Hepatocyte (in vitro differentiated cells): Measurements from ENCODE around the gene EXD3. TPM values are rescaled to one million over a fixed set of nuclear protein-coding genes. Genes with fewer than 3 reads are reported as not detected.

Experiments
- DNase-seq: peaks from one replicate; pipeline ENCODE4 v3.0.0-alpha.2; 2016; ENCODE audit warnings: low spot score
- H2AFZ ChIP-seq: fragments of 200-600 bp; sonication (generic); 2 replicates; pipeline ENCODE4 v1.6.0; 2016; ENCODE audit warnings: antibody characterized with exemption, mild to moderate bottlenecking
- H3K27ac ChIP-seq: fragments of 200-600 bp; sonication (generic); 2 replicates; pipeline ENCODE4 v1.5.1; 2016; ENCODE audit warnings: mild to moderate bottlenecking
- H3K27me3 ChIP-seq: fragments of 200-600 bp; sonication (generic); 2 replicates; pipeline ENCODE4 v1.6.1; 2016
- H3K36me3 ChIP-seq: fragments of 200-600 bp; sonication (generic); replicated peaks from 2 replicates; pipeline ENCODE4 v1.5.1; 2016; ENCODE audit warnings: low read depth; ENCODE audit not compliant: insufficient read depth
- H3K4me1 ChIP-seq: fragments of 200-600 bp; sonication (generic); 2 replicates; pipeline ENCODE4 v1.5.1; 2016; ENCODE audit warnings: mild to moderate bottlenecking, moderate library complexity; ENCODE audit not compliant: insufficient read depth
- H3K4me2 ChIP-seq: fragments of 200-600 bp; sonication (generic); 2 replicates; pipeline ENCODE4 v1.6.0; 2016
- H3K4me3 ChIP-seq: fragments of 200-600 bp; sonication (generic); 2 replicates; pipeline ENCODE4 v1.5.1; 2016; ENCODE audit warnings: mild to moderate bottlenecking
- H3K79me2 ChIP-seq: fragments of 200-600 bp; sonication (generic); 2 replicates; pipeline ENCODE4 v1.6.0; 2017; ENCODE audit warnings: mild to moderate bottlenecking
- H3K9me2 ChIP-seq: fragments of 200-600 bp; sonication (generic); replicated peaks from 2 replicates; pipeline ENCODE4 v1.6.0; 2017; ENCODE audit warnings: mild to moderate bottlenecking; ENCODE audit not compliant: insufficient read depth
- H3K9me3 ChIP-seq: fragments of 200-600 bp; sonication (generic); 2 replicates; pipeline ENCODE4 v1.5.1; 2016; ENCODE audit warnings: low read depth, mild to moderate bottlenecking
- H4K20me1 ChIP-seq: fragments of 200-600 bp; sonication (generic); 2 replicates; pipeline ENCODE4 v1.6.0; 2016; ENCODE audit warnings: mild to moderate bottlenecking; ENCODE audit not compliant: insufficient read depth, poor library complexity, severe bottlenecking
- CTCF ChIP-seq: fragments of 200-600 bp; sonication (generic); IDR thresholded peaks from 2 replicates; pipeline ENCODE4 v1.5.1; 2016; ENCODE audit warnings: antibody characterized with exemption, mild to moderate bottlenecking; ENCODE audit not compliant: poor library complexity
- EZH2 ChIP-seq: fragments of 200-600 bp; sonication (generic); IDR thresholded peaks from 2 replicates; pipeline ENCODE4 v1.6.1; 2016; ENCODE audit warnings: antibody characterized with exemption, mild to moderate bottlenecking, borderline replicate concordance
- EZH2phosphoT487 ChIP-seq: fragments of 200-600 bp; sonication (generic); IDR thresholded peaks from one replicate; pipeline ENCODE4 v1.6.1; 2018; ENCODE audit warnings: antibody characterized with exemption, mild to moderate bottlenecking, low read depth, moderate library complexity; ENCODE audit not compliant: unreplicated experiment, severe bottlenecking
- WGBS: methylation state at CpG from one replicate; pipeline ENCODE4 v1.1.6; 2016; ENCODE audit warnings: low lambda C conversion rate; ENCODE audit errors: missing lambda C conversion rate; 5-methylcytosine and 5-hydroxymethylcytosine counted together
- polyA plus RNA-seq: library from polyadenylated mRNA; unstranded; fragments of >200 nt; fragmentation: Nextera tagmentation; extraction: Ambion mirVana; gene quantifications from 2 replicates; pipeline ENCODE4 v1.2.1, GENCODE V29; 2016
- total RNA-seq: library from RNA; depleted of rRNA; stranded (reverse); fragments of >200 nt; gene quantifications from 2 replicates; pipeline ENCODE4 v1.2.3, GENCODE V29; 2014

EXD3 gene
- total and polyA plus RNA-seq, 2 experiments from 2014 or later, result 11.8 to 21.6 TPM

- no peak overlapping the region for H2AFZ ChIP-seq
- no peaks in the 10 kb centered on the region for H3K79me2 ChIP-seq
- H3K9me3 ChIP-seq, result no peaks in the 10 kb centered on the region
- H3K36me3 ChIP-seq, result no peaks in the 10 kb centered on the region
- no peaks in the 10 kb centered on the region for H3K4me1 ChIP-seq
- H3K27ac ChIP-seq, result no peak overlapping the region
- 93% methylated on average over 15 of the region's 36 CpGs for WGBS
- H3K9me2 ChIP-seq, result no peaks in the 10 kb centered on the region
- no peak for DNase-seq
- no peaks in the 10 kb centered on the region for H4K20me1 ChIP-seq
- TF ChIP-seq EZH2 (no peak), EZH2phosphoT487 (no peak), CTCF (no peak)
- no peak overlapping the region for H3K4me2 ChIP-seq
- no peak overlapping the region for H3K4me3 ChIP-seq
- no peaks in the 10 kb centered on the region for H3K27me3 ChIP-seq
Measured at GRCh38 chr9:137369061-137369787, 53.7 kb downstream of the EXD3 start.

DNA sequence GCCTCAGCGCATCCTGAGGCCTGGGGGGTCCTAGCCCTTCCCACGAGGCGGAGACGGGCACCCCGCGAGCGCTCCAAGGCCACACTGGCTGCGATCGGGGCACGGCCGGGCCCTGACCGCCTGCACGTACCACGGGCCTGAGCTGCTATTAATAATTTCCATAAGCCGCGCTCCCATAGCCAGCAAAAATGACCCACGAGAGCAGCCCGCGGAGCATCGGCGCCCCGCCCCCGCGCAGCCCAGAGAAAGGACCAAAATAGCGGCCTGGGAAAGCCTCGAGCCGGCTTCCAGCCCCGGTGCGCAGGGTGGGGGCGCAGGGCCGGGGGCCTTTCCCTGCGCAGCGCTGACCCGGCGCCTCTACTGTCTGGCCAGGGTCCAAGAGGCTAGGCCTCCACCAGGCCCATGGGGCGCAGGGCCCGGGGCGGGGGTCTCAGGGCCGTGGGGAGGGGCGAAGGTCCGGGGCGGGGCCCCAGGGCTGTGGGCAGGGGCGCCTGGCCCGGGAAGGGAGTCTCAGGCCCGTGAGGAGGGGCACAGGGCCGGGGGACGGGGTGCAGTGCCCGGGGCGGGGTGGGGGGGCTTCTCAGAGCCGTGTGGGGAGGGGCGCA is 54.4 kb downstream of the EXD3 start:
- no peaks in the 10 kb centered on the region for H4K20me1 ChIP-seq
- no peak for TF ChIP-seq EZH2phosphoT487
- no peak for TF ChIP-seq EZH2
- TF ChIP-seq CTCF, result no peak
- 96% methylated on average over 33 of the region's 51 CpGs for WGBS
- no peaks in the 10 kb centered on the region for H3K9me3 ChIP-seq
- no peaks in the 10 kb centered on the region for H3K9me2 ChIP-seq
- no peak for DNase-seq
- H2AFZ ChIP-seq, result no peak overlapping the region
- H3K27me3 ChIP-seq, result no peaks in the 10 kb centered on the region
- H3K36me3 ChIP-seq, result no peaks in the 10 kb centered on the region
- no peak overlapping the region for H3K4me3 ChIP-seq
- no peak overlapping the region for H3K4me2 ChIP-seq
- no peaks in the 10 kb centered on the region for H3K4me1 ChIP-seq
- H3K27ac ChIP-seq, result no peak overlapping the region
- H3K79me2 ChIP-seq, result no peaks in the 10 kb centered on the region

- TF ChIP-seq EZH2, result no peak
- TF ChIP-seq EZH2phosphoT487, result no peak
- no peak for TF ChIP-seq CTCF
- H3K4me1 ChIP-seq, result no peaks in the 10 kb centered on the region
- H3K27ac ChIP-seq, result no peak overlapping the region
Measured at GRCh38 chr9:137367506-137368430, 55.2 kb downstream of the EXD3 start.

More at GRCh38 chr9:137367506-137368430, 55.2 kb downstream of the EXD3 start:
- H3K79me2 ChIP-seq, result no peaks in the 10 kb centered on the region
- no peak overlapping the region for H3K4me2 ChIP-seq
- H3K4me3 ChIP-seq, result no peak overlapping the region
- H2AFZ ChIP-seq, result no peak overlapping the region
- WGBS, result 93% methylated on average over 37 of the region's 38 CpGs
- H3K27me3 ChIP-seq, result no peaks in the 10 kb centered on the region
- no peak for DNase-seq
- no peaks in the 10 kb centered on the region for H3K36me3 ChIP-seq
- H3K9me2 ChIP-seq, result no peaks in the 10 kb centered on the region
- no peaks in the 10 kb centered on the region for H3K9me3 ChIP-seq
- no peaks in the 10 kb centered on the region for H4K20me1 ChIP-seq
